ENCODE measurements around the gene PTGER1. TPM values are rescaled to one million over a fixed set of nuclear protein-coding genes. Genes with fewer than 3 reads are reported as not detected.

Gene PTGER1
- total RNA-seq, 1 experiment from 2014 or later, result 0.63 TPM

DNA sequence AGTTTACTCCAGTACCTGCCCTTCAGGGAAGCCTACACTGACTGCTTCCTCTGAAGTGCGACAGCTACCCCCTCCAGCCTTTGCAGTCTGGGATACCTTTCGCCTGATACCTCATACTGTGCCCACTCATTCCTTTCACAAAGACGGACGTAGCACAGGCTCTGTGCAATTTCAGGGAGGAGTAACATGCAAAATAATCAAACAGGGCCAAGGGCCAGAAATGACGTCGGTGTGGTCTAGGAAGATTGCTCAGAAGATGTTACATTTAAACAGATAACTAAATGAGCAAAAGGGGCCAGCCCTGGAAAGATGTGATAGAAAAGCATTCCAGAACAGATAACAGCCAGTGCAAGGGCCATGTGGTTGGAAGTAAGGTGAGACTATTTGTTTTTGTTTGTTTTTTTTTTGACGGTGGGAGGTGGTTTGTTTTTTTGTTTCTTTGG lies 49.4 kb downstream of the PTGER1 start:
- H2AFZ ChIP-seq (ENCODE audit: low read length), result no peak overlapping the region
- TF ChIP-seq, protein P1, sequence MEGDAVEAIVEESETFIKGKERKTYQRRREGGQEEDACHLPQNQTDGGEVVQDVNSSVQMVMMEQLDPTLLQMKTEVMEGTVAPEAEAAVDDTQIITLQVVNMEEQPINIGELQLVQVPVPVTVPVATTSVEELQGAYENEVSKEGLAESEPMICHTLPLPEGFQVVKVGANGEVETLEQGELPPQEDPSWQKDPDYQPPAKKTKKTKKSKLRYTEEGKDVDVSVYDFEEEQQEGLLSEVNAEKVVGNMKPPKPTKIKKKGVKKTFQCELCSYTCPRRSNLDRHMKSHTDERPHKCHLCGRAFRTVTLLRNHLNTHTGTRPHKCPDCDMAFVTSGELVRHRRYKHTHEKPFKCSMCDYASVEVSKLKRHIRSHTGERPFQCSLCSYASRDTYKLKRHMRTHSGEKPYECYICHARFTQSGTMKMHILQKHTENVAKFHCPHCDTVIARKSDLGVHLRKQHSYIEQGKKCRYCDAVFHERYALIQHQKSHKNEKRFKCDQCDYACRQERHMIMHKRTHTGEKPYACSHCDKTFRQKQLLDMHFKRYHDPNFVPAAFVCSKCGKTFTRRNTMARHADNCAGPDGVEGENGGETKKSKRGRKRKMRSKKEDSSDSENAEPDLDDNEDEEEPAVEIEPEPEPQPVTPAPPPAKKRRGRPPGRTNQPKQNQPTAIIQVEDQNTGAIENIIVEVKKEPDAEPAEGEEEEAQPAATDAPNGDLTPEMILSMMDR (conservative IDR thresholded peaks at IDR 0.05), result no peak
- WGBS (ENCODE audit: extremely low coverage, insufficient read length, low lambda C conversion rate), result no CpG with 5 or more reads among the region's 7 CpGs

More for the DNA sequence above, 49.4 kb downstream of the PTGER1 start:
- Histone ChIP-seq H3K9me3 (ENCODE audit: control insufficient read depth, low read depth, low read length) (no peaks in the 10 kb centered on the region), H3K18ac (ENCODE audit: insufficient read length, low read depth, low read length) (no peak overlapping the region), H3K4me2 (ENCODE audit: insufficient read depth, insufficient read length, low read length) (no peak overlapping the region), H3K4ac (ENCODE audit: low read depth, low read length) (no peak overlapping the region), H3K14ac (ENCODE audit: insufficient read depth, low read length) (no peak overlapping the region), H4K91ac (ENCODE audit: insufficient read length, low read depth, low read length) (no peak overlapping the region), H2BK5ac (ENCODE audit: insufficient read length, low read length) (no peak overlapping the region), H3K79me1 (ENCODE audit: insufficient read depth, low read depth, low read length, poor library complexity, severe bottlenecking) (no peaks in the 10 kb centered on the region), H4K8ac (replicated peaks; ENCODE audit: insufficient read length, low read depth, low read length) (no peak overlapping the region), H4K5ac (ENCODE audit: insufficient read length, low read depth, low read length) (no peak overlapping the region), H2AK5ac (ENCODE audit: insufficient read length, low read length) (no peak overlapping the region), H3T11ph (ENCODE audit: low read length) (no peak overlapping the region), H3K79me2 (ENCODE audit: insufficient read depth, low read length) (no peaks in the 10 kb centered on the region), H3K56ac (ENCODE audit: insufficient read length, low read depth, low read length) (no peak overlapping the region), H3K23me2 (ENCODE audit: insufficient read length, low read depth, low read length, poor library complexity, severe bottlenecking) (no peaks in the 10 kb centered on the region), H3K27me3 (ENCODE audit: insufficient read depth, low read length) (no peaks in the 10 kb centered on the region), H2BK120ac (ENCODE audit: low read depth, low read length, poor library complexity, severe bottlenecking) (no peak overlapping the region), H2BK12ac (ENCODE audit: insufficient read length, low read depth, low read length) (no peak overlapping the region), H2BK20ac (ENCODE audit: low read depth, low read length, poor library complexity, severe bottlenecking) (no peak overlapping the region), H3K23ac (ENCODE audit: insufficient read length, low read depth, low read length) (no peak overlapping the region), H2BK15ac (ENCODE audit: low read depth, low read length) (no peak overlapping the region), H3K27ac (ENCODE audit: insufficient read length, low read depth, low read length) (no peak overlapping the region), H4K20me1 (ENCODE audit: control insufficient read depth, insufficient read depth, insufficient read length) (no peaks in the 10 kb centered on the region), H3K9ac (ENCODE audit: extremely low read depth, insufficient read length, low read length) (no peak overlapping the region), H3K4me1 (ENCODE audit: insufficient read depth, low read length) (no peaks in the 10 kb centered on the region; the same call in 1 of the 2 replicates)
- H3K4me1 Mint-ChIP-seq, result peaks cover 11 to 17% of the 10 kb centered on the region in 2 experiments
- no peak overlapping the region for H3K4me3 Mint-ChIP-seq
- peaks cover 9% of the 10 kb centered on the region for H3K27me3 Mint-ChIP-seq (ENCODE audit: low read depth)
- H3K9me3 Mint-ChIP-seq, result no peaks in the 10 kb centered on the region; a peak in 1 of 5 replicates
- DNase-seq, result no peak
- peak overlapping the region in 1 of 3 experiments; percentile 12; a peak in 2 of 7 replicates for H3K27ac Mint-ChIP-seq
- no peaks in the 10 kb centered on the region for H3K36me3 Mint-ChIP-seq (ENCODE audit: insufficient read depth in 1 of 3, low read depth in 3 of 3)

Other genes starting within 250 kb of the PTGER1 start
- 0.96 and 0.97 TPM in 2 replicates for gene ADGRE5, start 93.9 kb downstream of the PTGER1 start, total RNA-seq (2021)
- 137 and 145 TPM in 2 replicates for gene DDX39A, start 56.0 kb downstream of the PTGER1 start, total RNA-seq (2021)
- gene PKN1, start 42.0 kb downstream of the PTGER1 start, total RNA-seq (2021), result 149 and 159 TPM in 2 replicates
- gene GIPC1, start 20.8 kb upstream of the PTGER1 start, total RNA-seq (2021), result 70.6 and 75.0 TPM in 2 replicates
- 77.7 and 87.0 TPM in 2 replicates for gene DNAJB1, start 43.0 kb upstream of the PTGER1 start, total RNA-seq (2021)
- 162 and 164 TPM in 2 replicates for gene TECR, start 54.2 kb upstream of the PTGER1 start, total RNA-seq (2021)
- 155 and 161 TPM in 2 replicates for gene NDUFB7, start 96.7 kb upstream of the PTGER1 start, total RNA-seq (2021)
- not detected in 2 replicates for gene CLEC17A, start 107.7 kb upstream of the PTGER1 start, total RNA-seq (2021)
- not detected in 2 replicates for gene ADGRE3, start 199.5 kb upstream of the PTGER1 start, total RNA-seq (2021)
- gene ZNF333, start 214.7 kb upstream of the PTGER1 start, total RNA-seq (2021), result 6.0 and 7.9 TPM in 2 replicates